Activated CD8-positive, alpha-beta memory T cell treated with anti-CD3 and anti-CD28 coated beads, Interleukin-2, amount 50 U/mL, for 24 hours (primary cell): ENCODE data around the gene PSMA5.
"Not testable (repeated sequence)": the region's sequence is repeated elsewhere in the genome, so short reads cannot be mapped to it uniquely, and the experiment has no call there.

Experiments
- DNase-seq: peaks from one replicate; pipeline ENCODE4 v3.0.0-alpha.2; 2020; ENCODE audit errors: extremely low read depth

The PSMA5 gene

DNA sequence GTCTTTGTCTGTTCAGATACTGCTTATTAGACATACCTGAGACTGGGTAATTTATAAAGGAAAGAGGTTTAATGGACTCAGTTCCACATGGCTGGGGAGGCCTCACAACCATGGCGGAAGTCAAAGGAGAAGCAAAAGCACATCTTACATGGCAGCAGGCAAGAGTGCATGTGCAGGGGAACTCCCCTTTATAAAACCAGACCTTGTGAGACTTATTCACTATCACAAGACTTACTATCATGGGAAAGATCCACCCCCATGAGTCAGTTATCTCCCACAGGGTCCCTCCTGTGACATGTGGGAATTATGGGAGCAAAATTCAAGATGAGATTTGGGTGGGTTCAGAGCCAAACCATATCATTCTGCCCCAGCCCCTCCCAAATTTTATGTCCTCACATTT, 7.1 kb upstream of the PSMA5 start:
- DNase-seq = no peak

- no peak for DNase-seq
These were observed 6.1 kb upstream of the PSMA5 start for GRCh38 chr1:109432336-109432735.

GRCh38 chr1:109427171-109427467, 871 bp upstream of the PSMA5 start:
- DNase-seq = no peak

DNA sequence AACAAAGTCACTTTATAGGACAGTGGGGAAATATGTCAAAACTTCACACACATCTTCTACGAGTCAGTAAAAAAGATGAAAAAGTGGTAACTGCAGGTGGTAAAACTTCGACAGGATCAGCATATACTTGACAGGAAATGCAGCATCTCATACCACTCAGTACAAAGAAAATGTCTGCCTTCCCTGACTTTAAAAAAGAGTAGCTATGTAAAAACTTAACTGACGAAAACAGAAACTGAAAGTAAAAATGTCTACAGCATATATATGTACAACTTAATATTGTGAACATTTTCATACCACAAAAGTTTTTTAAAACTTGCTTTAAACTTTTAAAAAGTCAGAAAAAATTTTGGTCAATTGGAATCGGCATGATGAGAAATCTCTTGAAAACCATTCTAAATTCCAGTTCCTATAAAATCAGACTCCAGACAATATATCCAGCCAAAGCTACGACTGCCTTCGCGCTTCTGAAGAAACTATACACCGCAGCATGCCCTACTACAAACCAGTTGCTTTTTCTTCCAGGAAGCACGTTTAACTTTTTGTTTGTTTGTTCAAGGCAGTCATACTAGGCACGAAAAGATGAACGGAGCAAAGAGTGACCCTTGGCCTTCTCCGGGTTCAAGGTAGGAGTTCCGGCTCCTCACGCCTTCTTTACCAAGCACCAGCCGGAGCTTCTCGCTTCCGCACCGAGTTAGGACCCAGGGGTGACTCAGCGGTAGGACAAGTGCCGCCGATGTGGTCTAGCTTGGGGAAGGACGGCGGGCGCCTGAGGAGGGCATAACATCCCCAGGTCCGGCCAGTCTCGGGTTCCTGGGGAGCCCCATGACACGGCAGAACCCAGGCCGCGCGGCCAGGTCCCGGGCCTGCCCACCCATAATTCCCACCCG, 612 bp downstream of the PSMA5 start:
- DNase-seq = peak; percentile 20

DNA sequence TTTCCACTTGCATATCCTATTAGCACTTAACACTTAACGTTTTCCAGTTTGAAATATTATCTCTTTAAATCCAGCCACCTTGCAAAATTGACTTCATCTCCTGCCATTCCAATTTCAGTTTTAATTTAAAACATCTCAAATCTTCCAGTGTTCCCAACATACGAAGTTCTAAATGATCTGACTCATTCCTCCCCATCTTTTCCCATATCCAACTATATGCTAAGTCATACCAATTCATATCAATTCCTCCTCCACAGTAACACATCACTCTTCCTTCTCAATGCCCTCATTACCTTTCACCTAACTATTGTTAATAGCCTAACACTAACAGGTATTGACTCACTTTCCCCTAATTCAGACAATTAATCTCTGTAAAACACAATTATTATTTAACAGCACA, 2.8 kb downstream of the PSMA5 start:
- no peak for DNase-seq

DNA sequence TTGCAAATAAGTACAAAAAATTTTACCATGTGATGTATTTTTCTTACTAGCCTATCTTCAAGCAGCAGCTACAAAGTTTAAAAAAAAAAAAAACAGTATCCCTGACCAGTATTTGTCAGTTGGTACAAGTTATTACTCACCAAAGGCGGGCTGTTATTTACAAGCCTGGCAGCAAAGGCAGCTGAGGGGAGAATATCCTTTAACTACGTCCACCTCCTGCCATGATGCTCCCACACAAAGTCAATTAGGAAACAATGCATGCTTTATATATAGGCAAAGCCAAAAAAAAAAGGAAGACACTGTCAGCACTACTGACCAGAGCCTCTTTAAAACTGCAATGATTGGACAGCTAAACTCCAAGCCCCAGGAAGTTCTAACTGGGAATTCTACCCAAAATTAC, 13.7 kb downstream of the PSMA5 start:
- no peak for DNase-seq

DNA sequence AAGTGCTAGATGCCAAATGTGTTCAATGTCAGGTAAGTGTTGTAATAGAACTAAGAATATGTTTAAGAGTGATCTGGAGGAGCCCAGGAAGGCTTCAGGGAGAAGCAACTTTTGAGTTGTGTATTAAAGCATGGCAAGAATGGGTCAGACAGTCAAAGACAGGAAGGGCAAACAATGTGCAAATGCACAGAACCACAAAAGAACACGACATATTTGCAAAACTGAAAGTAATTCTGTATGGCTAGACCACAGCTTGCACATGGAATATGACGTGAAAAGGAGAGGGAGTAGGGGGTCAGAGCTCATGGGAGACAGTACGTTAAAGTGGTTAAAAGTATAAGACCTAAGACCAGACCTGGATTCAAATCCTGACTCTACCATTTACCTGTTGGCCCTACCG, 21.4 kb downstream of the PSMA5 start:
- DNase-seq = no peak

- no peak for DNase-seq
These were observed 24.2 kb downstream of the PSMA5 start for GRCh38 chr1:109402025-109402424.

GRCh38 chr1:109400035-109400655, 26.1 kb downstream of the PSMA5 start:
- DNase-seq = no peak

DNA sequence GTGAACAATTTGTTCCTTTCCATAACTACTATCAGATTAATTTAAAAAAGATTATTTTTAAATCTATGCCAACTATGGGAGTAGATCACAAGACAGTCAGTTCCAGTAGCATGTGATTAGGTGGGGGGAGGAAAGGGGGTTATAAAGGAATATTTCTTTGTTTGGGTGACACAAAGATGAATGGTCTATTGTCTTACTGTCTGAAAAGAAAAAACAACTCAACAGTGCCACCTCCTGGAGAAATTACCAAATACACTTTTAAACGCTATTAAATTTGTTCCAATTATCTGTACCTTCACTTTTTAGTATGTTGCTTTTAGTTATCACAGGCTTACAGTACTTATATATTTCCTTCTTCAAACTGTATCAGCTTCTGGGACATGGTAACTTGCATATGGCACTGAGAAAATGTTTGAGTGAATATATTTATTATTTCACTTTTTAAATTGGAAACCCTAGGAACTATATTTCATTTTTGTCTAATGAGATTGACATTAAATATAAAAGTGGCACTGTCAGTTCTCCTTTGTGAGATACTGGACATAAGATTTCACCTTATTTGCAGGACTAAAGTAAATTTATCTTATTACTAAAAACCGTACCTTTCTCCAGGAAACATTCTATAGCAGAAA, 26.8 kb downstream of the PSMA5 start:
- DNase-seq = no peak

- DNase-seq = no peak
These were observed 27.7 kb downstream of the PSMA5 start for GRCh38 chr1:109398343-109399225.

- DNase-seq = peak; percentile 27
These were observed 28.5 kb downstream of the PSMA5 start, which contains the start of gene SORT1 for GRCh38 chr1:109397581-109398342. Gene SORT1, minus strand, starts transcription at chr1:109397918. Its CDS starts 26 bp downstream, at chr1:109397892.

- DNase-seq = no peak
These were observed 29.2 kb downstream of the PSMA5 start for GRCh38 chr1:109396871-109397580.

GRCh38 chr1:109396513-109396839, 29.8 kb downstream of the PSMA5 start:
- no peak for DNase-seq

DNA sequence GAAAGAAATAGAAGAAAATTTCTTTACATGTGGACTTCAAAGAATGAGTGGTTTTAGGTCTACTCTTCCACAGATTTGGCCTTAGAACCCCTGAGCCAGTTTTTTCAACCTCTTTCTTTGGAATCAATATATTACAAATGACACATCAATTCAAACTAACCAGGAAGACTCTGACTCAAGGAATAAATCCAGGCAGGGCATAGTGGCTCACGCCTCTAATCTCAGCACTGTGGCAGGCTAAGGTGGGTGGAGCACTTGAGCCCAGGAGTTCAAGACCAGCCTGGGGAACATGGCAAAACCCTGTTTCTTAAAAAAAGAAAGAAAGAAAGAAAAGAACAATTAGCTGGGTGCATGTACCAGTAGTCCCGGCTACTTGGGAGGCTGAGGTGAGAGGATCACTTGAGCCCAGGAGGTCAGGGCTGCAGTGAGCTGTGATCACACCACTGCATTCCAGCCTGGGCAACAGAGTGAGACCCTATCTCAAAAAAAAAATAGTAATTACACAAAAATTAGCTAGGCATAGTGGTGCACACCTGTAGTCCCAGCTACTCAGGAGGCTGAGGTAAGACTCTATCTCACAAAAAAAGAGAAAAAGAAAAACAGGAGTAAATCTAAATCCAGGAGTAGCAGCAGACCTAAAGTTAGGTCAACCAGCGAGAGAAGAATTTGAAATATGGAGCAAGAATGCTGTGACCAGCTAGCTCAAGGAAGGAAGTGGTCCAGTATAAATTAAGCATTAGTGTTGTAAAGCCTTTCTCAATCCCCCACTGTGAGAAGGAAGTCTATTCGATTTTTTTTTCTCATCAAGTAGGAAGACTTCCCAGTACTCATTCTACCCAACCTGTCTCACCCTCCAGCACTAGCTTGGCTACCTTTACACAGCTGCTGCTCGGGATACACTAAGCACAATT, 30.4 kb downstream of the PSMA5 start:
- DNase-seq = no peak

DNA sequence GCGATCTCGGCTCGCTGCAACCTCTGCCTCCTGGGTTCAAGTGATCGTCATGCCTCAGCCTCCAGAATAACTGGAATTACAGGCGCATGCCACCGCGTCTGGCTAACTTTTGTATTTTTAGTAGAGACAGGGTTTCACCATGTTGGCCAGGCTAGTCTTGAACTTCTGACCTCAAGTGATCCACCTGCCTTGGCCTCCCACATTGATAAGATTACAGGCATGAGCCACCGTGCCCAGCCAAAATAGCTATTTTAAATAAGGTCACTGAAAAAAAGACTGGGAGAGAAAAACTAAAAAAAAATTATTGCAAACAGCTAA, 31.0 kb downstream of the PSMA5 start:
- DNase-seq = not testable (repeated sequence)

GRCh38 chr1:109394591-109395281, 31.5 kb downstream of the PSMA5 start:
- DNase-seq = no peak

- DNase-seq = no peak
These were observed 32.5 kb downstream of the PSMA5 start for GRCh38 chr1:109393617-109394233.
